Measurements from ENCODE around the gene CCDC77.
"Not testable (repeated sequence)": the region's sequence is repeated elsewhere in the genome, so short reads cannot be mapped to it uniquely, and the experiment has no call there.

DNA sequence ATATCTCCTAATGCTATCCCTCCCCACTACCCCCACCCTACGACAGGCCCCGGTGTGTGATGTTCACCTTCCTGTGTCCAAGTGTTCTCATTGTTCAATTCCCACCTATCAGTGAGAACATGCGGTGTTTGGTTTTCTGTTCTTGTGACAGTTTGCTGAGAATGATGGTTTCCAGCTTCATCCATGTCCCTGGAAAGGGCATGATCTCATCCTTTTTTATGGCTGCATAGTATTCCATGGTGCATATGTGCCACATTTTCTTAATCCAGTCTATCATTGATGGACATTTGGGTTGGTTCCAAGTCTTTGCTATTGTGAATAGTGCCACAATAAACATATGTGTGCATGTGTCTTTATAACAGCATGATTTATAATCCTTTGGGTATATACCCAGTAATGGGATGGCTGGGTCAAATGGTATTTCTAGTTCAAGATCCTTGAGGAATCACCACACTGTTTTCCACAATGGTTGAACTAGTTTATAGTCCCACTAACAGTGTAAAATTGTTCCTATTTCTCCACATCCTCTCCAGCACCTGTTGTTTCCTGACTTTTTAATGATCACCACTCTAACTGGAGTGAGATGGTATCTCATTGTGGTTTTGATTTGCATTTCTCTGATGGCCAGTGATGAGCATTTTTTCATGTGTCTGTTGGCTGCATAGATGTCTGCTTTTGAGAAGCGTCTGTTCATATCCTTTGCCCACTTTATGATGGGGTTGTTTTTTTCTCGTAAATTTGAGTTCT lies 30.5 kb upstream of the CCDC77 start:
- not testable (repeated sequence) for TF ChIP-seq MXI1 (IDR thresholded peaks at IDR 0.05; ENCODE audit: low read depth, low read length); EP300 (IDR thresholded peaks at IDR 0.05; ENCODE audit: borderline replicate concordance in 1 of 2, low read depth in 1 of 2, low read length in 1 of 2); JUND (IDR thresholded peaks at IDR 0.05); RAD21 (IDR thresholded peaks at IDR 0.05; ENCODE audit: low read length); RCOR1 (IDR thresholded peaks at IDR 0.05; ENCODE audit: low read length); RFX5 (IDR thresholded peaks at IDR 0.05; ENCODE audit: low read length); POLR2AphosphoS5 (IDR thresholded peaks at IDR 0.05; ENCODE audit: low read depth, low read length)
- TF ChIP-seq, protein P1, sequence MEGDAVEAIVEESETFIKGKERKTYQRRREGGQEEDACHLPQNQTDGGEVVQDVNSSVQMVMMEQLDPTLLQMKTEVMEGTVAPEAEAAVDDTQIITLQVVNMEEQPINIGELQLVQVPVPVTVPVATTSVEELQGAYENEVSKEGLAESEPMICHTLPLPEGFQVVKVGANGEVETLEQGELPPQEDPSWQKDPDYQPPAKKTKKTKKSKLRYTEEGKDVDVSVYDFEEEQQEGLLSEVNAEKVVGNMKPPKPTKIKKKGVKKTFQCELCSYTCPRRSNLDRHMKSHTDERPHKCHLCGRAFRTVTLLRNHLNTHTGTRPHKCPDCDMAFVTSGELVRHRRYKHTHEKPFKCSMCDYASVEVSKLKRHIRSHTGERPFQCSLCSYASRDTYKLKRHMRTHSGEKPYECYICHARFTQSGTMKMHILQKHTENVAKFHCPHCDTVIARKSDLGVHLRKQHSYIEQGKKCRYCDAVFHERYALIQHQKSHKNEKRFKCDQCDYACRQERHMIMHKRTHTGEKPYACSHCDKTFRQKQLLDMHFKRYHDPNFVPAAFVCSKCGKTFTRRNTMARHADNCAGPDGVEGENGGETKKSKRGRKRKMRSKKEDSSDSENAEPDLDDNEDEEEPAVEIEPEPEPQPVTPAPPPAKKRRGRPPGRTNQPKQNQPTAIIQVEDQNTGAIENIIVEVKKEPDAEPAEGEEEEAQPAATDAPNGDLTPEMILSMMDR (IDR thresholded peaks at IDR 0.05): not testable (repeated sequence)
- TF ChIP-seq, protein P2, sequence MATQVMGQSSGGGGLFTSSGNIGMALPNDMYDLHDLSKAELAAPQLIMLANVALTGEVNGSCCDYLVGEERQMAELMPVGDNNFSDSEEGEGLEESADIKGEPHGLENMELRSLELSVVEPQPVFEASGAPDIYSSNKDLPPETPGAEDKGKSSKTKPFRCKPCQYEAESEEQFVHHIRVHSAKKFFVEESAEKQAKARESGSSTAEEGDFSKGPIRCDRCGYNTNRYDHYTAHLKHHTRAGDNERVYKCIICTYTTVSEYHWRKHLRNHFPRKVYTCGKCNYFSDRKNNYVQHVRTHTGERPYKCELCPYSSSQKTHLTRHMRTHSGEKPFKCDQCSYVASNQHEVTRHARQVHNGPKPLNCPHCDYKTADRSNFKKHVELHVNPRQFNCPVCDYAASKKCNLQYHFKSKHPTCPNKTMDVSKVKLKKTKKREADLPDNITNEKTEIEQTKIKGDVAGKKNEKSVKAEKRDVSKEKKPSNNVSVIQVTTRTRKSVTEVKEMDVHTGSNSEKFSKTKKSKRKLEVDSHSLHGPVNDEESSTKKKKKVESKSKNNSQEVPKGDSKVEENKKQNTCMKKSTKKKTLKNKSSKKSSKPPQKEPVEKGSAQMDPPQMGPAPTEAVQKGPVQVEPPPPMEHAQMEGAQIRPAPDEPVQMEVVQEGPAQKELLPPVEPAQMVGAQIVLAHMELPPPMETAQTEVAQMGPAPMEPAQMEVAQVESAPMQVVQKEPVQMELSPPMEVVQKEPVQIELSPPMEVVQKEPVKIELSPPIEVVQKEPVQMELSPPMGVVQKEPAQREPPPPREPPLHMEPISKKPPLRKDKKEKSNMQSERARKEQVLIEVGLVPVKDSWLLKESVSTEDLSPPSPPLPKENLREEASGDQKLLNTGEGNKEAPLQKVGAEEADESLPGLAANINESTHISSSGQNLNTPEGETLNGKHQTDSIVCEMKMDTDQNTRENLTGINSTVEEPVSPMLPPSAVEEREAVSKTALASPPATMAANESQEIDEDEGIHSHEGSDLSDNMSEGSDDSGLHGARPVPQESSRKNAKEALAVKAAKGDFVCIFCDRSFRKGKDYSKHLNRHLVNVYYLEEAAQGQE (IDR thresholded peaks at IDR 0.05; ENCODE audit: low read depth, low read length): not testable (repeated sequence)

All from SK-N-SH (cell line).